GM12872 (cell line): ENCODE data around the gene CYFIP2.

Experiments
- TF ChIP-seq, protein P1 (sequence below): IDR thresholded peaks from 3 replicates; pipeline ENCODE4 v1.5.1; 2011; ENCODE audit warnings: low read depth, mild to moderate bottlenecking, low read length, moderate library complexity; ENCODE audit not compliant: insufficient read depth

Gene CYFIP2

DNA sequence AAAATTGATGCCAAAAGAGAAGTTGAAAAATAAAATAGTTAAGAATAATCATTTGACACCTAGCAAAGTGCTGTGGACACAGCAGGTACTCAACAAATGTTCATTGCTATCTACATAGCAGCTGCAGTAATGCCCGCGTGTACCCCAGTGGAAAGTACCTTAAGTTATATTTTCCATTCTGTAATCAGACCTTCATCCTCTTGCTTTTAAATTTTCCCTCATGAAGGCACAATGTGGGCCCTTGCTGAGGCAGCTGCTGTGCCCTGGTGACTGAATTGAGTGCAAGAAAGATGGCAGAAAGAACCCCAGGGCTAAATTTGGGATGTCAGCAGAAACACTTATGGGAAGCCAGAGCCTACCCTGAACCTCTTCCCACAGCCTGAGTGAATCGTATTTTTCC is 65.9 kb downstream of the CYFIP2 start:
- TF ChIP-seq, protein P1, sequence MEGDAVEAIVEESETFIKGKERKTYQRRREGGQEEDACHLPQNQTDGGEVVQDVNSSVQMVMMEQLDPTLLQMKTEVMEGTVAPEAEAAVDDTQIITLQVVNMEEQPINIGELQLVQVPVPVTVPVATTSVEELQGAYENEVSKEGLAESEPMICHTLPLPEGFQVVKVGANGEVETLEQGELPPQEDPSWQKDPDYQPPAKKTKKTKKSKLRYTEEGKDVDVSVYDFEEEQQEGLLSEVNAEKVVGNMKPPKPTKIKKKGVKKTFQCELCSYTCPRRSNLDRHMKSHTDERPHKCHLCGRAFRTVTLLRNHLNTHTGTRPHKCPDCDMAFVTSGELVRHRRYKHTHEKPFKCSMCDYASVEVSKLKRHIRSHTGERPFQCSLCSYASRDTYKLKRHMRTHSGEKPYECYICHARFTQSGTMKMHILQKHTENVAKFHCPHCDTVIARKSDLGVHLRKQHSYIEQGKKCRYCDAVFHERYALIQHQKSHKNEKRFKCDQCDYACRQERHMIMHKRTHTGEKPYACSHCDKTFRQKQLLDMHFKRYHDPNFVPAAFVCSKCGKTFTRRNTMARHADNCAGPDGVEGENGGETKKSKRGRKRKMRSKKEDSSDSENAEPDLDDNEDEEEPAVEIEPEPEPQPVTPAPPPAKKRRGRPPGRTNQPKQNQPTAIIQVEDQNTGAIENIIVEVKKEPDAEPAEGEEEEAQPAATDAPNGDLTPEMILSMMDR, result no peak

DNA sequence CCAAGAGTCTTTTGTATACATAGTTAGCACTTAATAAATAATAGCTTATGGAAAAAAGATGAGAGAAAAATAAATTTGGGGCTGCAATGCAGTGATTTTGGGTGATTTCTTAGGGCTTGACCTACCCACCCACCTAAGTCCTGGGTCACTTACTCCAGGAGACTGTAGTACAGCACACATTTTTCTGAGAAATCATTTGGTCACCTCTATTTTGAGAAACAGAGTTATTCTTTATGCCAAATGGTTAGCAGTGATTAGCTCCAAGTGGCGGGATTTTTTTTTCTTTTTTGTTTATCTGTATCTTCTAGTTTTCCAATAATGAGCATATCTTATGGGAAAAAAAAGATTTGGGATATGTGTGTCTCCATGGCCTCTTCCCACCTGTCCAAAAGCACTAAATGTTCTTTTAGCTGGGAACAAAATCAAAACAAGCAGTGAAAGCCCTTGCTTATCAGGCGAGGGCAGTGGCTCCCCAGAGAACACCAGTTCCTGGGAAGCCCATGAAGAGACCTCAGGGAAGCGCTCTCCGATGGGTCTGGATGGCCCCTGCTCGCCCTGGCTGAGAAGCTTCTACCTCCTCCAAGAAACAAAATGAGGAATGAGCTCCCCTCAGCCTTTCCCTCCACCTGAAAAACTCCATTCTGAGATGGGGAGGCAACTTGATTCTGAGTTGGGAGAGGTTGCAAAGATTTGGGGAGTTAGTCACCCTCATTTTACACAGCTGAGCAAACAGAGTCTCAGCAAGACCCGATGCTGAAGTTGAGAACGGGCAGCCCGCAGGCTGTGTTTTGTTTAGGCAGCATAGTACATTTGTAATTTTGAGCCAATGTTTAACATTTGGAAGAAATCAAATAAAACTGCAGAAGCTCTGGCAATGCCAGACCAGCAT is 69.9 kb downstream of the CYFIP2 start:
- TF ChIP-seq, protein P1, result no peak

DNA sequence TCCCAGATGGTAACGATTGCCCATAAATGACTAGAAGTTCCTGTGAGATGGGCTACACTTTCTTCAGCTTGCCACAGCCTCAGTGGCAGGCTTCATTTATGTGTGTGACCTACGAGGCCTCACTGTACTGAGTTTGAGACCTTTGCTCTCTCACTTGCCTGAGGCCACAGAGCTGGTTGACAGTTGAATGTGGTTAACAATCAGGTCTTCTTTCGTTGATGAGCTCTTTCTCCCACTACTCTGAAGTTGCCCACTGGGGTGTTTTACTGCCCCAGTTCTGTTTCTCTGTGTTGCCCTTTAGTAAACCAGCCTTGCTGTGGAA is 70.5 kb downstream of the CYFIP2 start:
- TF ChIP-seq, protein P1, result no peak

DNA sequence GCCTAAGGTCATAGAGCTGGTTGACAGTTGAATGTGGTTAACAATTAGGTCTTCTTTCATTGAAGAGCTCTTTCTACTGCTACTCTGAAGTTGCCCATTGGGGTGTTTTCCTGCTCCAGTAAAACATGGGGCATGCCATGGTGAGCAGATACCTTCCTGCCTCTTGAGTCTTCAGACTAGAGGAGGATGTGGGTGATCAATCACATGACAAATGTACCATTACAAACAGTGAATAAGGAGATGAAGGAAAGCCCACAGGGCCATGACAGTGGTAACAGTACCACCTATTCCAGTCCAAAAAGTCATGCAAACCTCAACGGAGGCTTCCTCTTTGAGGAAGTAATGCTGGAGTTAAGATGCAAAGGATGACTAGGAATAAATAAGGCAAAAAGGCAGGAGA is 73.5 kb downstream of the CYFIP2 start:
- TF ChIP-seq, protein P1, result no peak

DNA sequence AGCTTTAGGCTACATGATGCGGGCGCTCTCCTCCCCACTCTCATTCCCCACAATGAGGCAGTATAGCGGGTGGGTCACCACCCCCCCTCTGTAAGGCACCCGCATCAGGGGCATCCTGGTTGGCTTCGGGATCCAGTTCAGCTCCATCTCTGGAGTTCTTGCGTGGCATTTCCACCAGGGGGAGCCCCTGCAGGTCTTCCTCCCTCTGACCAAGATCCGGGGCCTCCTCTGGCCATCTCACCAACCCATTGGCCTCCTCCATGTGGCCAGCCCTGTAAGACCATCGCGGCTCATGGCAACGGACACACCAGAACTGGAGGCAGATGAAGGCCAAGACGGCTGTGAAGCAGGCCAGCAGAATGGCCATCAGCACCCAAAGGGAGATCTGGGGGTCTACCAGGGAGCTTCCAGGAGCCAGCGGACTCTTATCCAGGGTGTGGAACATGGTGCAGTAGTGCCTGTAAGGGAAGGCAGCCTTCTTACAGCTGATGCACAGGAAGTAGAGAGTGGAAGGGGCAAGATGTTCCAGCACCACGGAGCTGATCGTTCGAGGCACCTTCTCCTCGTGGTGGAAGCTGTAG is 77.0 kb downstream of the CYFIP2 start:
- TF ChIP-seq, protein P1, result peak; percentile 68

DNA sequence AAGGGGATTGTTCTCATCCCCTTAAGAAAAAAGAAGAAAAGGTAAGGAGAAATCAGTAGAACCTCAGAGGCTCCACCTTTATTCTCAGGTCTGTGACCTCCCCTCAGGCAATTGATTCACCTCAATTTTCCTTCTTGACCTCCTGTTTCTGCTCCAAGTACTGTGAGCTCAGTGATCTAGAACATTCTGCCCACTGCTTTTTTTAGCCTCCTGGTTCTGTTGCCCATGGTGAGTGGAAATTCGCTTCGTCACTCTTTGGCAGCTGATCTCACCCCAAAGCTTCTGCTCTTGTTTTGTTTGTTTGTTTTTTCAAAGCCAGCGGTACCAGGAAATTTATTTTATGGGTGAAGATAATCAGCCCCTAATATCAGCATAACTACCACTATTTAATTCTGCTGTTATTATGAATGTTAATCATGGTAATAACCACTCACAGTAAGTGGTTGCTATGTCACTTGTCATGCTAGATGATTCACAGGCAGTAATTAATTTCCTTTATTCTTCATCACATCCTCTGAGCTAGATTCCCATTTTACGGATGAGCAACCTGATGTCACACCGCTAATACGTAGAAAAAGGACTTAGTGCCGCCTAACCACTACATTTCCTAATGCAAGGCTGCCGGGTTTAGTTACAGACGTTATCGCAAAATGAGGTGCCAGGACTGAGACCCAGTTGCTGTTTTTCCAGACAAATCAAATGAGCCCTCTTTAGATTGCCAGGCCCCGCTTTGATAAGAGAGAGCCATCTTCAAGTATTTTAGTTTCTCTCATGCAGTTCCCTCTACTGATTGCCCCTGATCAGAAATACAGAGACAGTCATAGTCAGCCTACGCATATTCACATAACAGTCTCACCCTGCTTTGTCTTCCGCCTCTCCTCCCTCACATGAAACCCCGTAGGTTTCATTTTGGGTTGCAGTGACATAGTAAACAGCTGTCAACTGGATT is 78.2 kb downstream of the CYFIP2 start:
- TF ChIP-seq, protein P1, result no peak

DNA sequence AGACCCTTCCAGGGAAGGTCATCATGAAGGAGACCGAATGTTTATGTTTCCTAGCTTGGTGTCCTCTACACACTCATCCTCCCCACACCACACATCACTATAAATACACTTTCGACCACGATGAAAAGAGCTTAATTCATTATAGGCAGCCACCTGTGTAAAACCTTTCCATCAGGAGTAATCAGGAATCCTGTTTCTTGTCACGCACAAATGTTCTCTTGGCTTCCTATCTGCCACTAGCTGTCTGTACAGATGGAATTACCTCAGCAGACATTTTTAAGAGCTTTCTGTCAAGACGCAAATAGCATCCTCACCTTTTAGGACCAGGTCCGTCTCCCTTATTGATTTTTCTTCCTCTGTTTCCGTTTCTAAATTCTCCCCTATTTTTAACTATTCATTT is 79.1 kb downstream of the CYFIP2 start:
- TF ChIP-seq, protein P1, result no peak
